KBM-7 (cell line): ENCODE measurements around the gene SLC6A11.

Experiments
- DNase-seq: peaks from one replicate; pipeline ENCODE4 v3.0.0-alpha.2; 2015
- in situ Hi-C: fragments of 300-500 bp; cut with MboI; formaldehyde crosslinking; loops from 2 replicates; pipeline ENCODE4 v1.14.3; 2020; ENCODE audit warnings: low sequenced_read_pairs, low pct_unique_long_range_greater_than_20kb, mixed read lengths

SLC6A11 gene

DNA sequence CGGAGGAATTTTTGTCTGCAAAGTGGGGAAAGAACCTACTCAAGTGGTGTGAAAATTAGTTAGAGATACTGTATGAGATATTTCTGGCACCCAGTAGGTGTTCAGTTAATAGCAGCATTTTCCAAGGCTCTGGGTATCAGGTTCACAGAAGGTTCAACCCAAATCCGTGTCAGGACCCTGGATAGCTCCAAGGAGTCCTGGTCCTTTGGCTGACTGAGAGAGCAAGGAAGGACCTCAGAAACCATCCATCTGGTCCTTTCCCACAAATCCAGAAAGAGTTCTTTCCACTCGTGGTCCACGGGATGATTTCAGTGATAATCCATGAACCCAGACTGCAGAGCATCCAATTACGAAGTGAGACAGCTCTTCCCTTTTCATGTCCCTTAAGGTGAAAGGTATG, 51.4 kb downstream of the SLC6A11 start:
- in situ Hi-C loops: no loop called here
- peak; percentile 15 for DNase-seq

DNA sequence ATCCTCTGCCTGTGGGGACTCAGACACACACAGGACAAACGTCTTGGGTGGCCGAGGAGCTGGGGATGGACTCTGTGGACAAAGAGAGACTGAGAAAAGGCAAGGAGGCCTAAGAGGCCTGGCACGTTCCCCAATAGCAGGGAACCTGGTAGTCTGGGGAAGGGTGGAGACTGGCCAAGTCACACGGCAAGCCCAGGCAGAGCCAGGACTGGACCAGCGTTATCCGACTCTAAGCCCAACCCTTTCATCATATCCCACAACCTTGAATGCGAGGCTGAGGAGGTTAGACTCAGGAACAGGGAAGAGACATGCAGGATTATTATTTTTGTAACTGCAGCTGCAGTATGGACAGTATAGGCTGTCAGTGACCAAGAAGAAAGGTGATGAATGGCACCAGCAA, 53.4 kb downstream of the SLC6A11 start:
- in situ Hi-C loops: no loop called here
- no peak for DNase-seq

DNA sequence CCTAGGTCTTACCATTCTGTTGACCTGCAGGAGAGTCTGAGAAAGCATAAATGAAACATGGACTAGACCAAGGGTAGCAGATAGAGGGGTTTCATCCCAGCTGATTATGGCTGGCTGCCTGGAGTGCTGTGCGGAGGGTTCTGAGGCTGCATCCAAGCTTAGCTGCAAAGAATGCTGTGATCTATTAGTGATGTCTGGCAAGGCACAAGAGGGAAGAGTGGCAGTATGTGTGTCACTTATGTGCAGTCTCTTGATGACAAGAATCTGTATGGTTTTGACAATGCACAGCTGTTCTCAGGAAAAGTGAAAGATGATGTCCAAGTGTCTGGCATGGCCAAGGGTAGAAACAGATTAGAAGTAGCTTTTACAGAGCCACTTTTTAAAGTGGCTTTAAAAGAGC, 54.3 kb downstream of the SLC6A11 start:
- in situ Hi-C loops: no loop called here
- no peak for DNase-seq

DNA sequence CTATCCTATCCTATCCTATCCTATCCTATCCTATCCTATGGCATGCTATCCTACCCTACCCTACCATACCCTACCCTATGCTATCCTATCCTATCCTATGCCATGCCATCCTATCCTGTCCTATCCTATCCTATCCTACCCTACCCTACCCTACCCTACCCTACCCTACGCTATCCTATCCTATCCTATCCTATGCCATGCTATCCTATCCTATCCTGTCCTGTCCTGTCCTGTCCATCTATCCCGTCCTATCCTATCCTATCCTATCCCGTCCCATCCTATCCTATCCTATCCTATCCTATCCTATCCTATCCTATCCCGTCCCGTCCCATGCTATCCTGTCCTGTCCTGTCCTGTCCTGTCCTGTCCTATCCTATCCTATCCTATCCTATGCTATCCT, 57.4 kb downstream of the SLC6A11 start:
- in situ Hi-C loops: no loop called here
- DNase-seq: no peak

DNA sequence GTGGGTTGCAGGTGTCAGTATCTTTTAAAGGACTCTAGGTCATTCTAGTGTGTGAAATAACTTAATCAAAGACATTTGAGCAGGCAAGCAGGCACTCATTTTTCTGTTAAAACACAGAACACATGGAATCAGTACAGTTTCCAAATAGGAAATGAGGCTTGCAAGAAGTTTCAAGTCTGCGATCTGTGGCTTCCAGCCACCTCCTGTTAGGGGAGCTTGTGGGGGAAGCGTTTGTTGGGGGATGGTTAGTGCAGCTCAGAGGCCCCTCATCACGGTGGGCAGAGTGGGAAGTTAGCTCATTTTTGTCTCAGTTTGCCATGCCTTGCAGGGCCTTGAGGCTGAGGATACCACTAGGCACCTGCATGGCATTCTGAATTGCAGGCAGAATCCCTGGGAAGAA, 59.9 kb downstream of the SLC6A11 start:
- in situ Hi-C loops: no loop called here
- DNase-seq: no peak

DNA sequence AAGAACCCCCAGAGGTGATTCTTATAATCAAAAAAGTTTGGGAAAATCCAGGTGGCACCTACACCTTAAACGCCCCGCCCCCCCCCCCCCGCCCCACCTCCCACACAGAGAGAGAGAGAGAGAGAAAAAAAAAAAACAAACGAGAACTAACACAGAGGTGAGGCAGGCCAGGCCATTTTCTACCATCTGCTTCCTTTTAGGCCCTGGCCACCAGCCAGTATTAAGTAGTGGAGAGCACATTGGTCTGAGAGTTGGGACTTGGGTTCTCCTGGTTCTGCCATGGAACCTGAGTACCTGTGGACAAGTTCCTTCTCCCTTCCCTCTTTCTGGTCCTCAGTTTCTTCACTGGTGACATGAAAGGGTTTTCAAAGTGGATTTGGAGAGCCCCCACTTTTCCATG, 60.6 kb downstream of the SLC6A11 start:
- DNase-seq: no peak
- in situ Hi-C loops: no loop called here

DNA sequence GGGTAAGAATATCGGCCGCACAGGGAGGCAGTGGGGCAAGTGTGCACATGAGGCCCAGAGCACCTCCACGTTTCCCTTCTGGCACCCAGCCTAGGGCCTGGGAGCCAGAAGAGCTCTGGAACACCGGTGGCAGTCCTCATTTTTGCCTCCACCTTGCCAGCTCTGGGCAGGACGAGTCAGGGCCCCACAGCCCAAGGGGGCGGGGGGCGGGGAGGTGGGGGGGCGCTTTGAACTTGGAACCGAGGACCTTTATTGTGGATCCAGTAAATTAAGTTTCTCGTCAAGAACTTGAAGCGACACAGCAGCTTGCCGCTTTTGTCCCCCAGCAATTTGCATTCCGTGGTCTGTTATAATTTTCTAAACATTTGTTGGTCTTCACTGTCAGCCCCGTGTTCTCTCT, 66.8 kb downstream of the SLC6A11 start:
- in situ Hi-C loops: no loop called here
- no peak for DNase-seq

DNA sequence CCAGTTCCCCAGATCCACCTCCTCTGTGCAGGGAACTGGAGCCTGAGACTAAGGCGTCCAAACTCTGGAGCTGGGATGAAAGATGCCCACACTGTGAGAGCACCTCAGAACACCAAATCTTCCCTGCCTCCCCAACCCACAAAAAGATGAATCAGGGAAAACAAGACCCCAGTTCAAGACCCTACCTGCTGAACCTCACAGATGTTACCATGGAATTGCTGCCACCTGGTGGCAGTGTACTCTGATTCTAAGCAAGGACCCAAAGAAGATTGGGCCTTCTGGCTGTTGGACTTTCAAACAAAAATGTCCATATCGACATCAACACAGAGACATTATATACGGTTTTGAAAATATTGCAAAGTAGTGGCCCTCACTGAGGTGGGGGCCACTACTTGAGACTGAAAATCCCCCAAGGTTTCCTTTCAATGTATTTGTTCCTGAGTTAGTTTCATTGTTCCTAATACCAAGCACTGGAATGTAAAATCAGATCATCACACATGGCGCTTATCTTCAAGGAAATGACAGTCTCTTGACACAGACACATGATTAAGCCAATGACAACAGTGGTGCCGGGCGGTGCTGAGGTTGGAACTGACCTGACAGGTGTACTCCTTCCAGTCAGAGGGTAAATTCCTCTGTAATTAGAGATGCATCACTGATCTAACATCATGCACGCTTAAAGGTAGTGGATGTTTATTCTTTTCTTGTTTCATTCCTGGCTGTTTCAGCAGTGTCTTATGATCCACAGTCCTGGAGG, 67.6 kb downstream of the SLC6A11 start:
- DNase-seq: peak; percentile 9
- in situ Hi-C loops: no loop called here

DNA sequence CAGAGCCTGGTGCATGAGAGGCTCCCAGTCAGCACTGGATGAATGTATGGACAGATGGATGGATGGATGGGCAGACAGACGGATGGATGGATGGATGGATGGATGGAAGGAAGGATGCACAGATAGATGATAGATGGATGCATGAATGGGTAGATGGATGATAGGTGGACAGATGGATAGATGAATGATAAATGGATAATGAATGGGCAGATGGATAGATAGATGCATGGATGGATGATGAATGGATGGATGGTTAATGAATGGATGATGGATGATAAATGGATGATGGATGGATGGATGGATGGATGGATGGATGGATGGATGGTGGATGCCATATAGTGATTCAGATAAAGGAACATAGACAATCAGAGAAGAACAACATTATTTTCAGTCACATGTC, 71.0 kb downstream of the SLC6A11 start:
- in situ Hi-C loops: no loop called here
- no peak for DNase-seq

DNA sequence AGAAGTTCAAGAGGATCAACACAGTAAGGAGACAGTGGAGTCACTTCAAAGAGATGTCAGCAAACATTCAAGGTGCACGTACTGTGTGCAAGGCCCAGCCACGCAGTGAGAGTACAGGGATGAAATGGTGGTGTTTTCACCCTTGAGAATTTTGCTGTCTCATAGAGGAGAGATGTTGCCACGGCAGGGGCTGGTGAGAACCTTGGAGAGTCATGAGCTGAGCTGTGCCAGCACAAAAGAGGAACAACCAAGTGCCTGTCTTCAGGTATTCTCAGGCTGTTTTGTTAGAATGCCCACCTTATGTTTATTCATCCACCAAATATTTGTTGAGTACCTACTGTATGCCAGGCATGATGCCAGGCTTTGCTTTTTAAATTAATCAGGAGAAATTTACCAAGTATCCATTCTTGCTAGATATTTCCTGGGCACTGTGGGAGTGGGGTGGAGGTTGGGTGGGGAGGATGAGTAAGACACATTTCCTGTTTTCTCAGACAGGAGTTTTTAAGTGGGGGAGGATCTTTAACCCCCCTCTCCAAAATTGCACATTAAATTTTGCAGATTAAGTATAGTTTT, 72.6 kb downstream of the SLC6A11 start:
- in situ Hi-C loops: no loop called here
- DNase-seq: no peak

DNA sequence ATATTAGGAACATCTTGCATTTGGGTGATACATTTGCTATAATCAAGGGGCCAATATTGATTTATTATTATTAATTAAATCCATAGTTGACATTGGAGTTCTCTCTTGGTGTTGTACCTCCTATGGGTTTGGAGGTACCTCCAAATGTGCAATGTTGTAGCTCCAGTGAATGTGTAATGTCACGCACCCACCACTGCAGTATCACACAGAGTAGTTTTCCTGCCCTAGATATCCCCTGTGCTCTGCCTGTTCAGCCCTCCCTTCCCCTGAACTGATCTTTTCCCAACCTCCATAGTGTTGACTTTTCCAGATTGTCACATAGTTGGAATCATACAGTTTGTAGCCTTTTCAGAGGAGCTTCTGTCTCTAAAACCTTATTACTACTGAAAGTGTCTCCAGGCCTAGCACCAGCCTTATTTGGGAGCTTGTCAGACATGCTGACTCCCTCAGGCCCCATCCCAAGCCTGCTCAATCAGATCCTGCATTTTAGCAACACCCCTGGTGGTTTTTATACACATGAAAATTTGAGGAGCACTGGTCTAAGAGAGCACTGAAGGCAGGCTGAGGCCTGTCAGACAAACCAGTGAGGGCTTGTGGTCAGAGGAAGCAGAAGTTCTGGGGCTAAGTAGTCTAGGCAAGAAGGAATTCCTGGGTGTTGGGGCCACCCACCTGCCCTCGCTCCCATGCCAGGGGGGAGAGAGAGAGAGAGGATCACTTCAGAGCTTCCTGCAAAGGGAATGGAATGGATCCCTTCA, 73.4 kb downstream of the SLC6A11 start:
- in situ Hi-C loops: no loop called here
- no peak for DNase-seq

DNA sequence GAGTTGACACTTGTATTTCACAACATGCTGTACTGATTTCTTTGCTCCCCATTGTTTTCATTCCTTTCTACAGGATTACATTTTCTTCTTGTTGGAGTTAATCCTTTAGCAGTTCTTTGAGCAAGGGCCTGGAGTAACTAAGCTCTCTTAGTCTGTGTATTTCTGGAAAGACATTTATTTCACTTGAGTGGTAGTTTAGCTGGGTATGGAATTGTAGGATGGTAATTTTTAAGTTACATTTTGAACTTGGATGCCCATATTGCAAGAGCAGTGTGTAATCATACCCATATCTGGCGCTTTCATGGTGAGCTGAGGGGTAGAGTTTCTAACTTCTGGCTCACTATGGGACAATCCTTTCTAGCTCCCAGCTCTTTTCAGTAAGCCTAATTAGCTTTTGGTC, 74.6 kb downstream of the SLC6A11 start:
- no peak for DNase-seq
- in situ Hi-C loops: no loop called here

DNA sequence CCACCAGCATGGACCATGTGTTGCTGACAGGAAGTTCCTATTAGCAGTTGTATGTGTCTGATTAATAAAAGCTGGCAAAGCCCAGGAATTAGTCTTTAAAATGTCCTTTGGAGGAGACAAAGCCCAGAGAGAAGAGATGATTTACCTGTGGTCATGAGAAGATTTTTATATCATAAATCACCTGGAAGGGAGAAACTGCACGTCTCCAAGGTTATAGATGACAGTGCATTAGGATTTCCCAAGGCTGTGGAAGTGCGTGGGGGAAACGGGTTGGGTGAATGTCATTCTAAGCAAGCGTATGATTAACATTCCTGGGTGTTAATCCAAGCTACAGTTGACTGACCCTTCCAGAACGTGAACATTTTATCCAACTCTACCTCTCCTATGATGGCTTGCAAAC, 76.6 kb downstream of the SLC6A11 start:
- no peak for DNase-seq
- in situ Hi-C loops: no loop called here

DNA sequence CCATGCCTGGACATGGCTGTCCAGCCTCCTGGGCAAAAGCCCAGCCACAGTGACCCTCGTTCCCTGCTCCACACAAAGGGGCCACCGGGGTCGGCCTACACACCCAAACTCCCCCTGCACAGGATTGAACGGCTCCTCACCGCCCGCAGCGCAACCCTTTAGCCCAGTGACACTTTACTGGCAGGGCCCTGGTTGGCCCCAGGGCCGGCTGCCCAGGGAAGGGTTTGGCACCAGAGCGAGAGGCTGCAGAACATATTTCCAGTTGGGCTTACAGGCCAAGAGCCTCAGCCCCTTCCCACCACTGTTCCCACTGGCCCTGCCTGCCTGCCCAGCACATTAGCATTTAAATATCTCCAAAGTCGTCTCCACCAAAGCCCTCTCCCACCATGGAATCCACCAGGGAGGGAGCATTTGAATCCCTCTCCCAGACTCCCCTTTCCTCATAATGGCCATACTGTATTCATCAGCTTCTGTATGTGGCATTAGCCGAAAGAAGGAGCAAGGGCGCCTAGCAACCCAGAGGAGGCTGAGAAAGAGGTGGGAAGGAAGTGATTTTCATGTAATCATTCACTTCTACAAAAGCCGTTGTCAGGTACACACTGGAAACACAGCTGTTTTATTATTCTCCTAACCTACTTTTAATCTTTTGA, 85.4 kb downstream of the SLC6A11 start:
- in situ Hi-C loops: no loop called here

DNA sequence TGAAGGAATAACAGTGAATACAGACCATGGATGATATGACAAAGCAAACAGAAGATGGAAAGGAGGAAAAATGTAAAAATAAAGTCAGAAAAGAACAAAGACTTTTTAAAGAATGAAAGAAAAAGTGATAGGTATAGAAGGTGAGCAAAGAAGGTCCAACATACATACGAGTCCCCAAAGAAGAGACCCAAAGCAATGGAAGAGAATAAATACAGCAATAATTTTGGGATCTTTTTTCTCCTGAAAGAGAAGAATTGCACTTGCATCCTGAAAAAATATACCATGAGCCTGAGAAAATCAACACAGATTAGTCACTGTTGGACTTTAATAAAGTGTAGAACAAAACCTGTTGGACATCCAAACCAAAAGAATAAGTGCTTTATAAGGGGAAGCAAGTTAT, 91.2 kb downstream of the SLC6A11 start:
- in situ Hi-C loops: no loop called here
- no peak for DNase-seq

More for the DNA sequence above, 85.4 kb downstream of the SLC6A11 start:
- no peak for DNase-seq

DNA sequence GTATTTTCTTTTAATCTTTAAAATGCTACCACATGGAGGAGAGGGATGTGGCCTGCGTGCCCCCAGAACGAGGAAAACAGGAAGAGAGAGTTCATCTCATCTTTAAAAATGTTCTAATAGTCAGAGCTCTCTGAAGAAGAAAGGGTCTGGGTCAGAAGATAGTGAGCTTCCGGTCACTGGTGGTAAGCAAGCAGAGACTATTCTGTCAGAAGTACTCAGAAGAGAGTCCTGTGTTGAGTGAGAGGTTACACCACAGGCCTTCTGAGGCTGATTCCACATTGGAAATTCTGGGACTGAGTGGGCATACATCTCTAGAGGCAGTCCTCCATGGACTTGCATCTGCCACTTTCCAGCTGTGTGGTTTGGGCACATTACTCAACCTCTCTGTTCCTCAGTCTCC, 94.3 kb downstream of the SLC6A11 start:
- in situ Hi-C loops: no loop called here
- DNase-seq: no peak

DNA sequence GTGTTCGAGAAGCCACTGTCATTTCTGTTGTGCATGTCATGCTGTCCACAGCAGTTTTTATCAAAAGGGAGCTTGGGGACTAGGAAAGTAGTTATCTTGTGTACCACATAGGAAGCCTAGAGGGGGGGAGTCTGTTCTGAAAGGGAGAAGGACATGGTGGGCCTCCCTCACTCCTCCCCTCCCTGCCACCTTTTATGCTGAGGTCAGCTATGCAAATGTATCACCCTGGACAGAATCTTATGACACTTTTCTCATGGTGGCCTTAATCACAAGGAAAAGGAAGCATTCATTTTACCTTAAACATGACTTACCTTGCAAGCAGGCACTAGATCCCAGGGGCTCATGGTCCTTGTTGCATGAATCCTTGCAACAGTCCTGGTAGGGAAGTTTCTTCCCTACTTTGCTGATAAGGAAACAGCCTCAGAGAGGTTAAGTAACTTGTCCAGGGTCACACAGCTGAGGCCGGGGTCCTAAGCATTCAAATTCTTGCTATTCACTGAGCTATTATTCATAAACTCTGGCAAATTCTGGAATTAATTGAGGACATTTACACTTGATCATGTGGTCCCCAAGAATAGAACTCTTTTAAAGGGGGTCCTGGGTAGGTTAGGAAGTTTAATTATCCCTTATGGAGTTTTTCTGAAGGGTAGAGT, 95.4 kb downstream of the SLC6A11 start:
- no peak for DNase-seq
- in situ Hi-C loops: no loop called here

DNA sequence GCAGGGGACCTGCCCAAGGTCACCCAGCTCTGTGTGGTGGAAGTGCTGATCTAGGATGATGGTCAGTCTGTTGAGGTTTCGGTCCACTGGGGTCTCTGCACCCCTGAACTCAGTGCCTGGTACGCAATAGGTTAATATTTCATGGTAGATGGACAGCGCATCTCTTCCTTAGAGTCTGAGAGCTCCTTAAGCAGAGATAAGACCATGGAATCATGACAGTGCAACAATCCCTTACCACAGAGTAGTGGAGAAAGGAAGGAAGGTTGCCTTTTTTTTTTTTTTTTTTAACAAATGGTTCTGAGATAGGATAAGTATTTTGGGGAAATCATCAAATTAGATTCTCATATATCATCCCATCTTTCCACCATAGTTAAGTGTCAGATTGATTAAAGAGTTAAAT, 96.8 kb downstream of the SLC6A11 start:
- in situ Hi-C loops: no loop called here
- no peak for DNase-seq

DNA sequence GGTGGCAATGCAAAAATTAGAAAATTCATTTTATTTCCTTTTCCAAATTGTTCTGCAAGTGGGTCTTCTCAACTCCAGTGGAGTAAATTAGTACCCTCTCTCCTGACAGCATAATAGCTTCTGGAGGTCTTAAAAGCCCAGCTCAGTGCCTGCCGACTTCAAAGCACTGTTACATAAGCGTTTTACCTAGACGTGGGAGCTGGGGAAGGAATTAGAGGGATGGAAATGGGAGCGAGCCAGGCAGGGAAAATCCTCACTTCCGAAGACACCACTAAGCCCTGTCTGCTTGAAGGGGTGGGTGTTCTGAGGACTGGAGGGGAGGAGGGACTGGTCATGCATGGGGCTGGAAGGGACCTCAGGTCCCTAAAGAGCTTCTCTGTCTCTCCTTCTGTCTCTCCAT, 99.3 kb downstream of the SLC6A11 start:
- DNase-seq: no peak
- in situ Hi-C loops: no loop called here

DNA sequence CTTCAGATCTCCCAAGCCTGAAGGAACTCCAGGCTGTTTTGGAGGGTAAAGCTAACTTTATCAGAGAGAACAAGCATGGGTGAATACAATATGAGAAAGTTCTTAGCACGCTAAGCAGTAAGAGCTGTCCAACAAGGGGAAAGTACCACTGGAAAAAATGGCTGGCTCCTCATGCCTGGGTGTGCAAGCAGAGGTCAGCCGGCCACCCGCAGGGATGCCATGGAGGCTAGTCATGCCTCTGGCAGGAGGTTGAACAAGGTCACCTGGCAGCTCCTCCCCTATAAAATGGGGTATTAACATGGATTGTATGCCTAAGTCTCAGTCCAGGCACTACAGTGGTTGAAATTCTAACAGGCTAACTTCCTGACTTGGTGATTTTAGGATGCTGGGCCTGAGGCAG, 101.1 kb downstream of the SLC6A11 start:
- DNase-seq: no peak
- in situ Hi-C loops: no loop called here
